GM21825 (cell line): ENCODE data around the gene ANKRD36C.
"Not testable (repeated sequence)": the region's sequence is repeated elsewhere in the genome, so short reads cannot be mapped to it uniquely, and the experiment has no call there.

ENCODE experiments used
- ATAC-seq: cut with Tn5 transposase; IDR thresholded peaks from one replicate; pipeline ENCODE4 v1.9.1; 2021; ENCODE audit warnings: mild to moderate bottlenecking, moderate library complexity; ENCODE audit not compliant: unreplicated experiment

ANKRD36C gene

GRCh38 chr2:96008051-96008450 lies 16.4 kb upstream of the ANKRD36C start:
- ATAC-seq = not testable (repeated sequence)

- ATAC-seq = not testable (repeated sequence)
Observed at GRCh38 chr2:96006248-96006647, 14.6 kb upstream of the ANKRD36C start.

DNA sequence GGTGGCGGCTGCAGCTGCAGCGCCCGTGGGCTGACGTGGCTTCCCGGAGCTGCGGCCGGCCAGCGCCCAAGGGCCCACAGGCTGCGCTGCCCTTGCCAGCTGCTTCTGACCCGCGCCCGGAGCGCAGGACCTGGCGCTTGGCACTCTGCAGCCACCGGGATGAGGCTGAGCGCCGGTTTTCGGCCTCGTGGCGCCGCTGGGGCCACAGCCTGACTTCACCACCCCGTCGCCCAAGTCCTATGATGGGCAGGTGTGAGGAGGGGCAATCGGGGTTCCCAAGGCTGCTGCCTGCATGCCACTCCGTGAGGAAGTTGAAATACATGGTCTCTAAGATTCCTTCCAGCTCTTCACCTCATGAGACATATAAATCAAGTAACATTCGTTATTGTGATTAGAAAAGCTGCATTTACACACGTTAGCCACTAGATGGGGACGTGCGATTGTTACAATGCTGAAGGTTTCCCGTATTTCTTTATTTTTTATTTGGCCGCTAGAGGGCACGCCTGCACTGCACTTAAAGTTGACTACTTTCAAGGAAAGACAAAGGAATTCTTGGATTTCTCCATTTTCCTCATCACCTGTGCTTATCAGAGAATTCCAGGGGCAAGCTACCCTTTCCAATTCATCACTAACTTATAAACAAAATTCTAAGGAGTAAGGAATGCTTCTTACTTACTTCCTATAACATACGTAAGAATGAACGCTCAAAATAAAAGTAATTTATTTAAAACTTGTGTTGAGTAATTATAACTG lies 1.1 kb upstream of the ANKRD36C start:
- not testable (repeated sequence) for ATAC-seq

- peak; percentile 43 for ATAC-seq
Observed at GRCh38 chr2:95992102-95992501, 478 bp upstream of the ANKRD36C start.

- ATAC-seq = not testable (repeated sequence)
Observed at GRCh38 chr2:95990884-95991283, 740 bp downstream of the ANKRD36C start.

- not testable (repeated sequence) for ATAC-seq
Observed at GRCh38 chr2:95951662-95952061, 40.0 kb downstream of the ANKRD36C start.

- not testable (repeated sequence) for ATAC-seq
Observed at GRCh38 chr2:95948039-95948438, 43.6 kb downstream of the ANKRD36C start.

- not testable (repeated sequence) for ATAC-seq
Observed at GRCh38 chr2:95939947-95940346, 51.7 kb downstream of the ANKRD36C start.

DNA sequence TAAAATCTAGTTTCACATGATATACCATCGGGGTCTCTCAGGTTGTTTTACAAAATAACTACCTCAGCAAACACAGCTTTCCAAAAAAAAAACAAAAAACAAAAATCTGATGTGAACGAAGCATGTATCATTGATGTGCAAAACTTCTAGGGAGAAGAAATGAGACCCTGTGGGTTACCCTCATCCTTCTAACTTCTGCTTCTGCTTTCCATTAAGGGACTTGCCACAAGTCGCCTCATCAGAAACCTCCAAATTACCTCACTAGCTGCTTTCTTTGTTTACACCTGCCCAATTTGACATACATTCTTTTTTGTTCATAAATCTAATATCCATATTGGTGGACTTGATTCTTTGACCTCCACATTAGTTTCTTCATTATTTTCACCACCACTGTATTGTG lies 60.9 kb downstream of the ANKRD36C start:
- not testable (repeated sequence) for ATAC-seq

DNA sequence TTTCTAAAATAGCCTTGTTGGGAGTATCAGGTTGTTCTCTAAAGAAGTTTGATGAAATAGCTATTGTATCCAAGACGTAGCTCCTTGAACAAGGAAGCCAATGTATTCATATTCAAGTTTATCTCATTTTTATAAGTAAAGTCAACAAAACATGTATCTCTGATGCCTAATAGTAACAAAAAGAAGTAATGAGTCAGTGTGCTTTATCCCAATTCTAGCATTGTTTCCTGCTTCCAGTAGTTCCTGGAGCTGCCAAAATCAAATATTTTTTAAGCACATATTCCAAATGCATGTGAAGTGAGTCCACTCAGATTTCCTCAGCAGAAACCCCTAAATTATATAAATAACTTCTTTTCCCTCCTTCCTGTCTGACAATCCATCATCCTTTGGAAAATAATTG lies 74.6 kb downstream of the ANKRD36C start:
- not testable (repeated sequence) for ATAC-seq

GRCh38 chr2:95915131-95915530 lies 76.5 kb downstream of the ANKRD36C start:
- ATAC-seq = not testable (repeated sequence)

GRCh38 chr2:95911431-95911830 lies 80.2 kb downstream of the ANKRD36C start:
- not testable (repeated sequence) for ATAC-seq

DNA sequence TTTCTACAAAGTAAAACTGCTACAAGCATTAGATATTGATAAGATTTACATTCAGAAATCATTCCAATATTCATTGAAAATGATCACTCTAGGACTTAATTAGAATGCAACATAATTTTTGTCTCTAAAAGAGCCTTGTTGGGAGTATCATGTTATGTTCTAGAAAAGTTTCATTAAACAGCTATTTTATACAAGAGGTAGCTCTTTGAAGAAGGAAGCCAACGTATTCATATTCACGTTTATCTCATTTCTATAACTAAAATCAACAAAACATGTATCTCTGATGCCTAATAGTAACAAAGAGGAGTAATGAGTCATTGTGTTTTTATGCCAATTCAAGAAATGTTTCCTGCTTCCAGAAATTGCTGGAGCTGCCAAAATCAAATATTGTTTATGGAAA lies 97.2 kb downstream of the ANKRD36C start:
- not testable (repeated sequence) for ATAC-seq

GRCh38 chr2:95867929-95868328 lies 123.7 kb downstream of the ANKRD36C start:
- not testable (repeated sequence) for ATAC-seq

DNA sequence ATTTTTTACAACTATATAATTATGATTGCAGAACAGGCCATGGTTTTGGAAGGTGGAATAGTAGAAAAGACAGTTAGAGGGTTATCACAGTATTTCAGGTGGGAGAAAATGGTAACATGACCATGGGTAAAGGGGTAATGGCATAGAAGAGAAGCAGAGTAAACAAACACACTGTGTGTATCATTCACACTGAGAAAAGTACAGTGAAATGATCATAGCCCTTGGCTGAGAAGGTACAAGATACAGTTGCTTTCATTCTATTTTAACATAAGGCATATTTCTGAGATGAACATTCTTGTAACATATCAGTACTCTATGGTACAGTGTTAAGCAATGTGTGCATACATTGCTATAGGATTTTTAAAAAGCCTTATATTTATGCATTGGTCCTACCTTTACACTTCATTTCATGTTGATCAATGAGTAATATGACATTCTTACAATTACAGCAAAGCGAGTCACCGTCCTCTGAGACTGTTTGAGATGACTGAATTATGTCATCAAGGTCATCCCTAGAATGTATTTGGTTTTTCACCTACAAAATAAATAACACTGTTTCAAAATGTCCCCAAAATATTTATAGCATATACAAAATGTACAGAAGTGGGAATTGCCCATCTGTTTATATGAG lies 124.5 kb downstream of the ANKRD36C start:
- not testable (repeated sequence) for ATAC-seq

- ATAC-seq = not testable (repeated sequence)
Observed at GRCh38 chr2:95862121-95862520, 129.5 kb downstream of the ANKRD36C start.

DNA sequence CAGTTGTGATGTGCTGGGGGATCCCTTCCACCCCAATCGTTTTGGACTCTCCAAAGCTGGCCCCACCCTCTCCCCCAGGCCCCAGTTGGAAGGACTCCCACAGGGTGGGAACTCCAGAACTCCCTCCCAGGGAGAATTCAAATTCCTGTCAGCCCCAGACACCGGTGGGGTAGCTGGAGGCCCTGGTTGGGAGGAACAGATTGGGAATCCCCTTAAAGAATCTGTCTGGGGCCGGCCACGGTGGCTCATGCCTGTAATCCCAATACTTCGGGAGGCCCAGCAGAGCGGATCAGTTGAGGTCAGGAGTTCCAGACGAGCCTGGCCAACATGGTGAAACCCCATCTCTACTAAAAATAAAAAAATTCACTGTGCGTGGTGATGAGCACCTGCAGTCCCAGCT lies 155.5 kb downstream of the ANKRD36C start:
- no peak for ATAC-seq

DNA sequence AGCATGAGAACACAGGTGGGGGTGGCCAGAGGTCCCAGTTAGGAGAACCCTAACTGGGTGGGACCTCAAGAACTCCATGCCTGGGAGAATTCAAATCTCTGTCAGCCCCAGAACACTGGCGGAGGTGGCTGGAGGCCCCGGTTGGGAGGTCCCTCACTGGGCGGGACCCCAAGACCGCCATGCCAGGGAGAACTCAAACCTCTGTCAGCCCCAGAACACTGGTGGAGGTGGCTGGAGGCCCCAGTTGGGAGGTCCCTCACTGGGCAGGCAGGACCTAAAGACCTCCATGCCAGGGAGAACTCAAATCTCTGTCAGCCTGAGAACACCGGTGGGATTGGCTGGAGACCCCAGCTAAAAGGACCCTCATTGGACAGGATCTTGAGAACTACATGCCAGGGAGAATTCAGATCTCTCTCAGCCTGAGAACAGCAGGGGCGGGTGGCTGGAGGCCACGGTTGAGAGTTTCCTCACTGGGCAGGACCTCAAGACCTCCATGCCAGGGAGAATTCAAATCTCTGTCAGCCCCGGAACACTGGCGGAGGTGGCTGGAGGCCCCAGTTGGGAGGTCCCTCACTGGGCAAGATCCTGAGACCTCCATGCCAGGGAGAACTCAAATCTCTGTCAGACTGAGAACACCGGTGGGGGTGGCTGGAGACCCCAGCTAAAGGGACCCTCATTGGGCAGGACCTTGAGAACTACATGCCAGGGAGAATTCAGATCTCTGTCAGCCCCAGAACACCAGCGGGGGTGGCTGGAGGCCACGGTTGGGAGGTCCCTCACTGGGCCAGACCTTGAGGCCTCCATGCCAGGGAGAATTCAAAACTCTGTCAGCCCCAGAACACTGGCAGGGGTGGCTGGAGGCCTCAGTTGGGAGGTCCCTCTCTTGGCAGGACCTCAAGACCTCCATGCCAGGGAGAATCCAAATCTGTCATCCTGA lies 157.3 kb downstream of the ANKRD36C start:
- not testable (repeated sequence) for ATAC-seq

DNA sequence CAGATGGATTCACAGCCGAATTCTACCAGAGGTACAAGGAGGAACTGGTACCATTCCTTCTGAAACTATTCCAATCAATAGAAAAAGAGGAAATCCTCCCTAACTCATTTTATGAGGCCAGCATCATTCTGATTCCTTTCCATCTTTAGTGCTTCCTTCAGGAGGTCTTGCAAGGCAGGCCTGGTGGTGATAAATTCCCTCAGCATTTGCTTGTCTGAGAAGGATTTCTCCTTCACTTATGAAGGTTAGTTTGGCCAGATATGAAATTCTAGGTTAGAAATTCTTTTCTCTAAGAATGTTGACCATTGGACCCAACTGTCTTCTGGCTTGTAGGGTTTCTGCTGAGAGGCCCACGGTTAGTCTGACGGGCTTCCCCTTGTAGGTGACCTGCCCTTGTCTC lies 167.4 kb downstream of the ANKRD36C start:
- not testable (repeated sequence) for ATAC-seq

DNA sequence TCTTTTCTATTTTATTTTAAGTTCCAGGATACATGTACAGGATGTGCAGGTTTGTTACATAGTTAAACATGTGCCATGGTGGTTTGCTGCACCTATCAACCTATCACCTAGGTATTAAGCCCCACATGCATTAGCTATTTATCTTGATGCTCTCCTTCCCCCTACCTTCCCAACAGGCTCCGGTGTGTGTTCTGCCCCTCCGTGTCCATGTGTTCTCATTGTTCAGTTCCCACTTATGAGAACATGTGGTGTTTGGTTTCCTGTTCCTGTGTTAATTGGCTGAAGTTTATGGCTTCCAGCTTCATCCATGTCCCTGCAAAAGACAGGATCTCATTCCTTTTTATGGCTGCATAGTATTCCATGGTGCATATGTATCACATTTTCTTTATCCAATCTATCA lies 174.1 kb downstream of the ANKRD36C start:
- ATAC-seq = not testable (repeated sequence)

DNA sequence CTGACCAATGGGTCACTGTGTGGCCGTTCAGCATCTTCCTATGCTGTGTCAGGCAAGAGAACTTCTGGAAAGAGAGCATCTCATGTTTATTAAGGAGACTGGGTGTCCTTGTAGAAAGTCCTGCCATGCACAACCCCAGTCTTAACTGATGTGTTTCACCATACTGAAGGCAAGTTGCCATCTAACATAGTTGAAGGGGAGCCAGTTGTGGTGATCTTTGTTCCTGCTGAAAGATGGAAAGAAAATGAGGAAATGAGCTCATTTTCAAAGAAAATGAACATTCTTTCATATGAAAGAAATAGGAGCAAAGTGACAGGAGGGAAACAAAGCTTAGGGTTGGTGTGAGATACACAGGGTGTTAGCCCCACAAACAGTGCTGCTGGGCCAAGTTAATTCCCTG lies 178.3 kb downstream of the ANKRD36C start:
- ATAC-seq = not testable (repeated sequence)
